Measurements from ENCODE around the gene GORASP1. TPM values are rescaled to one million over a fixed set of nuclear protein-coding genes. Genes with fewer than 3 reads are reported as not detected.
A peak's percentile ranks its signal among the peaks of the same experiment; 100 is the strongest.
"Not testable (repeated sequence)": the region's sequence is repeated elsewhere in the genome, so short reads cannot be mapped to it uniquely, and the experiment has no call there.

GORASP1 gene
- total RNA-seq, 5 donors from 2014 or later (not counting 1 experiment from before 2014, with no cell fraction given), result 26.7 to 55.5 (median 41.5) TPM

DNA sequence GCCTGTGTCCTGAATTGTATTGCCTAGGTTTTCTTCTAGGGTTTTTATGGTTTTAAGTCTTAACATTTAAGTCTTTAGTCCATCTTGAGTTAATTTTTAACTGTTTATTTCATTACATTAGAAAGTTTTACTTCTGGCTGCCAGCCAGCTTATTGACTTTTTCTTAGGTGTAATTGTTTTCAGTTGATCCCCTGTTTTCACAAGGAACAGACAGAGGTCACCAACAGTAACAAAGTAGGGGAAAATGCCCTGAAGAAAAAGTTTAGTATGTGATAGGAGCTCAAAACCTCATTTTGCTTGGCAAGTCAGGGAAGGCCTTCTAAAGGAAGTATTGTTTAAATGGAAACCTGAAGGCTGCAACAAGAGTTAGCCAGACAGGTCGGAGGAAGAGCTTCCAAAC lies 45.2 kb downstream of the GORASP1 start:
- ATAC-seq (replicated peaks in 1 of 4), result no peak
- no peaks in the 10 kb centered on the region for H3K9me3 Mint-ChIP-seq
- no peaks in the 10 kb centered on the region for H3K27me3 Mint-ChIP-seq
- DNase-seq, result no peak
- H3K9me3 ChIP-seq, result no peaks in the 10 kb centered on the region
- H3K4me1 Mint-ChIP-seq, result peaks cover 41 to 48% (median 46%) of the 10 kb centered on the region in 3 donors
- no peaks in the 10 kb centered on the region for H3K4me1 ChIP-seq (ENCODE audit: control insufficient read depth in 1 of 2, extremely low read depth in 1 of 2, insufficient read depth in 2 of 2, low read length in 2 of 2)
- H3K27ac Mint-ChIP-seq, result peak overlapping the region in 1 of 2 donors; percentile 54
- ChIA-PET CTCF (interaction anchor here in 1 of 2 donors (0.9 kb wide), 1 partner anchor 66 kb away, joined by 4 read pairs; no protein-coding TSS in a partner anchor), POLR2A (no interaction called here)
- H3K27me3 ChIP-seq (replicated peaks in 1 of 2; ENCODE audit: control insufficient read depth in 2 of 2, extremely low read depth in 1 of 2, insufficient read depth in 2 of 2, low read length in 1 of 2), result no peaks in the 10 kb centered on the region
- H3K4me3 ChIP-seq (ENCODE audit: control insufficient read depth in 1 of 2, extremely low read depth in 1 of 2, low read length in 1 of 2), result no peak overlapping the region
- no peak overlapping the region for H3K27ac ChIP-seq (ENCODE audit: low read length)
- no peak overlapping the region for H3K4me3 Mint-ChIP-seq
- peaks cover 3 to 30% of the 10 kb centered on the region in 2 donors for H3K36me3 ChIP-seq (ENCODE audit: control insufficient read depth in 2 of 2, extremely low read depth in 1 of 2, insufficient read depth in 1 of 2, low read length in 1 of 2)
- WGBS (ENCODE audit: insufficient coverage), result 60% methylated on average over 1 of the region's 1 CpG
- H3K36me3 Mint-ChIP-seq, result peaks cover 44% of the 10 kb centered on the region

DNA sequence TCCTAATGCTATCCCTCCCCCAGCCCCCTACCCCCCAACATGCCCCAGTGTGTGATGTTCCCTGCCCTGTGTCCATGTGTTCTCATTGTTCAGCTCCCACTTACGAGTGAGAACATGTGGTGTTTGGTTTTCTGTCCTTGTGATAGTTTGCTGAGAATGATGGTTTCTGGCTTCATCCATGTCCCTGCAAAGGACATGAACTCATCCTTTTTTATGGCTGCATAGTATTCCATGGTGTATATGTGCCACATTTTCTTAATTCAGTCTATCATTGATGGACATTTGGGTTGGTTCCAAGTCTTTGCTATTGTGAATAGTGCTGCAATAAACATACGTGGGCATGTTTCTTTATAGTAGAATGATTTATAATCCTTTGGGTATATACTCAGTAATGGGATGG lies 46.2 kb downstream of the GORASP1 start:
- CTCF ChIA-PET; H3K4me1 ChIP-seq (ENCODE audit: control insufficient read depth in 1 of 2, extremely low read depth in 1 of 2, insufficient read depth in 2 of 2, low read length in 2 of 2); H3K9me3 ChIP-seq; H3K27ac ChIP-seq (ENCODE audit: low read length); H3K9me3 Mint-ChIP-seq; H3K27ac Mint-ChIP-seq; DNase-seq; H3K4me3 Mint-ChIP-seq; ATAC-seq (replicated peaks in 1 of 4); H3K27me3 Mint-ChIP-seq; POLR2A ChIA-PET; H3K4me3 ChIP-seq (ENCODE audit: control insufficient read depth in 1 of 2, extremely low read depth in 1 of 2, low read length in 1 of 2); H3K27me3 ChIP-seq (replicated peaks in 1 of 2; ENCODE audit: control insufficient read depth in 2 of 2, extremely low read depth in 1 of 2, insufficient read depth in 2 of 2, low read length in 1 of 2): not testable (repeated sequence)
- H3K36me3 Mint-ChIP-seq, result peaks cover 37% of the 10 kb centered on the region
- peaks cover 51 to 57% (median 55%) of the 10 kb centered on the region in 3 donors for H3K4me1 Mint-ChIP-seq
- H3K36me3 ChIP-seq (ENCODE audit: control insufficient read depth in 2 of 2, extremely low read depth in 1 of 2, insufficient read depth in 1 of 2, low read length in 1 of 2), result peaks cover 0 to 22% of the 10 kb centered on the region in 2 donors
- WGBS (ENCODE audit: insufficient coverage), result no CpG with 5 or more reads among the region's 2 CpGs

DNA sequence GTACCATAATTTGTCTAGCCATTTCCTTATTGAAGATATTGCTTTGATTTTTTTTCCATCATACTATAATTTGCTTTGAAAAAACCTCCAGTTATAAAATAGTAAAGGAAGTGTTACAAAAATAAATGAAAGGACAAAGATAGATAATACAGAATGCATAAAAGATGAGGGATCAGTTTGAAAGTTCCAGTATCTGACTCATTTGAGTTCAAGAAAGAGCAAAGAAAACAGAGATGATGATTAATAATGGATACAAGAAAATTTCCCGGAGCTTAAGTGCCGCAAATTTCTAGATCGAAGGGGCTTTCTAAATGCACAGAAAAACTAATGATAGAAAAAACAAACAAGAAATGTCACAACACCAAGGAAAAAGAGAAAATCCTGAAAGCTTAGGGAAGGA lies 51.3 kb downstream of the GORASP1 start:
- Histone ChIP-seq H3K4me1 (ENCODE audit: control insufficient read depth in 1 of 2, extremely low read depth in 1 of 2, insufficient read depth in 2 of 2, low read length in 2 of 2) (peaks cover 6 to 8% of the 10 kb centered on the region in 2 experiments), H3K36me3 (ENCODE audit: control insufficient read depth in 2 of 2, extremely low read depth in 1 of 2, insufficient read depth in 1 of 2, low read length in 1 of 2) (peaks cover 0 to 3% of the 10 kb centered on the region in 2 donors), H3K4me3 (ENCODE audit: control insufficient read depth in 1 of 2, extremely low read depth in 1 of 2, low read length in 1 of 2) (no peak overlapping the region), H3K27ac (ENCODE audit: low read length) (no peak overlapping the region), H3K9me3 (no peaks in the 10 kb centered on the region), H3K27me3 (replicated peaks in 1 of 2; ENCODE audit: control insufficient read depth in 2 of 2, extremely low read depth in 1 of 2, insufficient read depth in 2 of 2, low read length in 1 of 2) (no peaks in the 10 kb centered on the region)
- peaks cover 69 to 73% (median 71%) of the 10 kb centered on the region in 3 donors for H3K4me1 Mint-ChIP-seq
- H3K27ac Mint-ChIP-seq, result peak overlapping the region in 1 of 2 donors; percentile 42
- DNase-seq (no peak), ATAC-seq (replicated peaks in 1 of 4) (no peak)
- ChIA-PET POLR2A (no interaction called here), CTCF (no interaction called here)
- no peak overlapping the region for H3K4me3 Mint-ChIP-seq
- WGBS (ENCODE audit: insufficient coverage), result no CpG with 5 or more reads among the region's 3 CpGs
- no peaks in the 10 kb centered on the region for H3K27me3 Mint-ChIP-seq
- H3K9me3 Mint-ChIP-seq, result no peaks in the 10 kb centered on the region
- H3K36me3 Mint-ChIP-seq, result peaks cover 13% of the 10 kb centered on the region

DNA sequence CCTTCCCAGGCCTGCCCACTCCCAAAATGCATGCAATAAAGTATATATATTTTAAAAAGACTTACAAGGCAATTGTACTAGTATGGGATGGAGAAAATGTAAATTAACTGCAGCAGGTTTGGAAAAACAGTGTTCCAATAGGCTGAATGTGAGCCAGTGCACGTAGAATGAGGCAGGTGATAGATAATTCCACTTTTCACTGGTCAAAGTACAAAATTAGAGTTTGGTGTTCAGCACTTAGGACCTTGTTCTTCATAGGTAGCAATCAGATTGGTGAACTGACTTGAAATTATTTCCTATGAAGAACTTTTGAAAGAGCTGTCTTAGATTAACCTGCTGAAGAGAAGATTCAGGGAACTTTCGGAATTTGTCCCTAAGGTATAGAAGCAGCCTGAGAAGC lies 53.7 kb downstream of the GORASP1 start:
- Mint-ChIP-seq H3K36me3 (peaks cover 6% of the 10 kb centered on the region), H3K4me3 (peak overlapping the region in 2 of 3 donors; percentile 52 to 95), H3K4me1 (peaks cover 73 to 75% (median 74%) of the 10 kb centered on the region in 3 donors), H3K27me3 (no peaks in the 10 kb centered on the region), H3K27ac (no peak overlapping the region), H3K9me3 (no peaks in the 10 kb centered on the region)
- DNase-seq (no peak), ATAC-seq (replicated peaks in 1 of 4) (no peak)
- 100% methylated on average over 1 of the region's 2 CpGs for WGBS (ENCODE audit: insufficient coverage)
- peaks cover 0 to 3% of the 10 kb centered on the region in 2 donors for H3K36me3 ChIP-seq (ENCODE audit: control insufficient read depth in 2 of 2, extremely low read depth in 1 of 2, insufficient read depth in 1 of 2, low read length in 1 of 2)
- POLR2A ChIA-PET, result interaction anchor here in 1 of 2 donors (0.5 to 0.6 kb wide), 2 partner anchors 42 to 96 kb away, joined by 3 read pairs; no protein-coding TSS in a partner anchor
- H3K27ac ChIP-seq (ENCODE audit: low read length), result no peak overlapping the region
- H3K9me3 ChIP-seq, result no peaks in the 10 kb centered on the region
- H3K4me3 ChIP-seq (ENCODE audit: control insufficient read depth in 1 of 2, extremely low read depth in 1 of 2, low read length in 1 of 2), result no peak overlapping the region
- H3K27me3 ChIP-seq (replicated peaks in 1 of 2; ENCODE audit: control insufficient read depth in 2 of 2, extremely low read depth in 1 of 2, insufficient read depth in 2 of 2, low read length in 1 of 2), result no peaks in the 10 kb centered on the region
- peaks cover 6 to 10% of the 10 kb centered on the region in 2 experiments for H3K4me1 ChIP-seq (ENCODE audit: control insufficient read depth in 1 of 2, extremely low read depth in 1 of 2, insufficient read depth in 2 of 2, low read length in 2 of 2)
- CTCF ChIA-PET, result no interaction called here

DNA sequence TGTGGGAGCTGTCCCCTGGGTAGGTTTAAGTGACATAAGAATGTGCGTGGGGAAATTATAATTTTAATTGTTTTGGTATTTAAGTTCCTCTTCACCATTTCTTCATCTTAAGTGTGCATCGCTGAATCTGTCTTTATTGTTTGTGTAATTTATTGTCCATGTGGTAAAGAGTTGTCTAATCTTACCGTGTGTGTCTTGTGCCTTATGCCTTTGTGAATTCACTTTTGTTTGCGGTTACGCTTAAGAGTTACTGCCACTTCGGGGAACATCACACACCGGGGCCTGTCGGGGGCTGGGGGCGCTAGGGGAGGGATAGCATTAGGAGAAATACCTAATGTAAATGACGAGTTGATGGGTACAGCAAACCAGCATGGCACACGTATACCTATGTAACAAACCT lies 54.8 kb downstream of the GORASP1 start:
- Histone ChIP-seq H3K36me3 (ENCODE audit: control insufficient read depth in 2 of 2, extremely low read depth in 1 of 2, insufficient read depth in 1 of 2, low read length in 1 of 2) (no peaks in the 10 kb centered on the region), H3K27me3 (replicated peaks in 1 of 2; ENCODE audit: control insufficient read depth in 2 of 2, extremely low read depth in 1 of 2, insufficient read depth in 2 of 2, low read length in 1 of 2) (no peaks in the 10 kb centered on the region), H3K4me3 (ENCODE audit: control insufficient read depth in 1 of 2, extremely low read depth in 1 of 2, low read length in 1 of 2) (peak overlapping the region; percentile 59 to 74), H3K4me1 (ENCODE audit: control insufficient read depth in 1 of 2, extremely low read depth in 1 of 2, insufficient read depth in 2 of 2, low read length in 2 of 2) (peaks cover 6 to 10% of the 10 kb centered on the region in 2 experiments), H3K27ac (ENCODE audit: low read length) (peak overlapping the region; percentile 95), H3K9me3 (no peaks in the 10 kb centered on the region)
- ChIA-PET POLR2A (no interaction called here), CTCF (no interaction called here)
- Mint-ChIP-seq H3K27me3 (no peaks in the 10 kb centered on the region), H3K27ac (peak overlapping the region; percentile 63 to 100), H3K4me1 (peaks cover 68 to 73% (median 69%) of the 10 kb centered on the region in 3 donors), H3K9me3 (no peaks in the 10 kb centered on the region), H3K36me3 (no peaks in the 10 kb centered on the region), H3K4me3 (peak overlapping the region; percentile 92 to 95 (median 94))
- peak in 1 of 35 experiments; percentile 2 for DNase-seq
- 0% methylated on average over 1 of the region's 11 CpGs for WGBS (ENCODE audit: insufficient coverage)
- no peak for ATAC-seq (replicated peaks in 1 of 4)

DNA sequence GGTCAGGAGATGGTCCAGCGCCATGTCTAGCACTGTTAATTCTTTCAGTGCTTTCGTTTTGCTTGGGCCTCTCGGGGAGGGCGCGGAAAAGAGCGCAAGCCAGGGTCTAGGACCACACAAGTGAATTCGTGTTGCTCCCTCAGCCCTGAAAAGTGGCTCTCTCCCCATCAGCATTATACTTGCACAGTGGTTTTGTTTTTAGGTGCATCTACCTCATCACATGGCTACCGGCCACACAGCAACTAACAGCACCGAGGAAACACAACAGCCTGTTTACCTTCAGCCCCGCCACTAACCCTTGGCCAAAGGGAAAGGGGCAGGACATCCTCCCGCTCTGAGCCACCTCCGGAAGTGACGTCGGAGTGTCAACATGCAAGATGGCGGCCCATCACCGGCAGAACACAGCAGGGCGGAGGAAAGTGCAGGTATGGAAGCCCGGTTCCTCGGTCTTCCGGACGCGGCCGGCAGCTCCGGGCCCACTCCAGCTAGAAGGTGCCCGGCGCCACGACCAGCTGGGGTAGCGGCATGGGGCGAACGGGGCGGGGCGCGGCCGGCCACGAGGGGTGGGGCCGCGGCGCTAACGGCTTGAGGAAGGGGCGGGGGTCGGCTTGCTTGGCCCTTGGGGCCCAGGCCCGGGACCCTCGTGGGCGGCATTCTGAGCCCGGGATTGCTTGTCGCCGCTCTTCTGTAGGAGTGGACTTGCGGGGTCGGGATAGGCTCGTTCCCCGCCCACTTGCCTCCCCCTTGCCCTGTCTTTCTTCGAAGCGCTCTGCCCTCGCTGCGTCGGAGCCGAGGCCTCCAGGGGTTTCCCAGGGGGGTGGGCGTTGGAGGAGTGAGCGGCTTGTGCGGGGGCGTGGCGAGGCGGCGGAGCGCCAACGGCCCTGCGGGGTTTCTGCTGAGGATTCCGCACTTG lies 55.5 kb downstream of the GORASP1 start, which contains the start of the genes SCN11A and WDR48:
TSS of gene SCN11A (minus strand) at position 296 of the 913 bp plus-strand sequence. CDS start 101,582 bp downstream, outside the sequence.
TSS of gene WDR48 (plus strand) at position 368 of the 913 bp plus-strand sequence. CDS start at position 378, 10 bp downstream.
- ATAC-seq (replicated peaks in 1 of 4) (peak; percentile 92 to 97 (median 96)), DNase-seq (peak; percentile 80 to 97 (median 92))
- Histone ChIP-seq H3K4me3 (ENCODE audit: control insufficient read depth in 1 of 2, extremely low read depth in 1 of 2, low read length in 1 of 2) (peak within 1 kb of the TSS; percentile 59 to 74), H3K9me3 (no peaks in the 10 kb centered on the region), H3K27ac (ENCODE audit: low read length) (peak within 1 kb of the TSS; percentile 95), H3K27me3 (replicated peaks in 1 of 2; ENCODE audit: control insufficient read depth in 2 of 2, extremely low read depth in 1 of 2, insufficient read depth in 2 of 2, low read length in 1 of 2) (no peaks in the 10 kb centered on the region), H3K4me1 (ENCODE audit: control insufficient read depth in 1 of 2, extremely low read depth in 1 of 2, insufficient read depth in 2 of 2, low read length in 2 of 2) (peaks cover 6 to 10% of the 10 kb centered on the region in 2 experiments), H3K36me3 (ENCODE audit: control insufficient read depth in 2 of 2, extremely low read depth in 1 of 2, insufficient read depth in 1 of 2, low read length in 1 of 2) (no peaks in the 10 kb centered on the region)
- ChIA-PET POLR2A (interaction anchor here in 1 of 2 donors (0.6 kb wide), 1 partner anchor 29 kb away, joined by 3 read pairs; no protein-coding TSS in a partner anchor), CTCF (interaction anchor here (0.6 to 1.8 kb wide), 4 partner anchors 13 to 236 kb away, joined by 3 to 7 read pairs (median 4); no protein-coding TSS in a partner anchor)
- Mint-ChIP-seq H3K36me3 (no peaks in the 10 kb centered on the region), H3K27ac (peak within 1 kb of the TSS; percentile 97 to 100), H3K9me3 (no peaks in the 10 kb centered on the region), H3K4me3 (peak within 1 kb of the TSS; percentile 92 to 95 (median 94)), H3K4me1 (peaks cover 66 to 76% (median 72%) of the 10 kb centered on the region in 3 donors), H3K27me3 (no peaks in the 10 kb centered on the region)
- WGBS (ENCODE audit: insufficient coverage), result 1% methylated on average over 59 of the region's 68 CpGs
